ENCODE results near the gene KDM4F.

GRCh38 chr11:95028357-95028756, 20.9 kb upstream of the KDM4F start:
- TF ChIP-seq, protein P1, sequence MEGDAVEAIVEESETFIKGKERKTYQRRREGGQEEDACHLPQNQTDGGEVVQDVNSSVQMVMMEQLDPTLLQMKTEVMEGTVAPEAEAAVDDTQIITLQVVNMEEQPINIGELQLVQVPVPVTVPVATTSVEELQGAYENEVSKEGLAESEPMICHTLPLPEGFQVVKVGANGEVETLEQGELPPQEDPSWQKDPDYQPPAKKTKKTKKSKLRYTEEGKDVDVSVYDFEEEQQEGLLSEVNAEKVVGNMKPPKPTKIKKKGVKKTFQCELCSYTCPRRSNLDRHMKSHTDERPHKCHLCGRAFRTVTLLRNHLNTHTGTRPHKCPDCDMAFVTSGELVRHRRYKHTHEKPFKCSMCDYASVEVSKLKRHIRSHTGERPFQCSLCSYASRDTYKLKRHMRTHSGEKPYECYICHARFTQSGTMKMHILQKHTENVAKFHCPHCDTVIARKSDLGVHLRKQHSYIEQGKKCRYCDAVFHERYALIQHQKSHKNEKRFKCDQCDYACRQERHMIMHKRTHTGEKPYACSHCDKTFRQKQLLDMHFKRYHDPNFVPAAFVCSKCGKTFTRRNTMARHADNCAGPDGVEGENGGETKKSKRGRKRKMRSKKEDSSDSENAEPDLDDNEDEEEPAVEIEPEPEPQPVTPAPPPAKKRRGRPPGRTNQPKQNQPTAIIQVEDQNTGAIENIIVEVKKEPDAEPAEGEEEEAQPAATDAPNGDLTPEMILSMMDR (IDR thresholded peaks at IDR 0.05) = no peak
- TF ChIP-seq POLR2A (IDR thresholded peaks at IDR 0.05) = no peak
